Panc1 (cell line): ENCODE measurements around the gene IFT172. TPM values are rescaled to one million over a fixed set of nuclear protein-coding genes. Genes with fewer than 3 reads are reported as not detected.

Experiments
- ATAC-seq: fragments of 200-7000 bp; cut with Tn5 transposase; 2 replicates; pipeline ENCODE4 v1.9.1; 2020; ENCODE audit warnings: mild to moderate bottlenecking, moderate library complexity
- BruUV-seq: library from RNA; stranded (reverse); fragments of 400-500 nt; replicated peaks from 2 replicates; lab custom pipeline; 2021; lab: Mats Ljungman, UMichigan
- CTCF ChIA-PET: fragments of 300-600 bp; sonication (Branson Sonifier 250); formaldehyde crosslinking; loops from one replicate; lab custom pipeline; 2022; ENCODE audit warnings: antibody characterized with exemption; lab: Charles Lee
- POLR2A ChIA-PET: fragments of 300-600 bp; sonication (Branson Sonifier 250); formaldehyde crosslinking; loops from one replicate; lab custom pipeline; 2022; ENCODE audit warnings: antibody characterized with exemption; lab: Charles Lee
- DNase-seq: peaks from one replicate; pipeline ENCODE4 v3.0.0-alpha.2; 2010; ENCODE audit warnings: low read depth, low spot score
- H3K27ac ChIP-seq: 2 replicates; pipeline ENCODE4 v1.5.1; 2011; ENCODE audit warnings: mild to moderate bottlenecking, low read length, inconsistent platforms
- H3K27me3 ChIP-seq: fragments of 200-500 bp; sonication (Bioruptor generic); 2 replicates; pipeline ENCODE4 v1.6.0; 2014; ENCODE audit warnings: low read length, inconsistent platforms; ENCODE audit not compliant: control insufficient read depth, insufficient read depth
- H3K36me3 ChIP-seq: fragments of 200-500 bp; sonication (Bioruptor generic); 2 replicates; pipeline ENCODE4 v1.5.1; 2014; ENCODE audit warnings: inconsistent platforms, mild to moderate bottlenecking, low read length, moderate library complexity; ENCODE audit not compliant: control insufficient read depth, insufficient read depth
- H3K4me1 ChIP-seq: 2 replicates; pipeline ENCODE4 v1.5.1; 2011; ENCODE audit warnings: inconsistent platforms, mild to moderate bottlenecking, low read length, moderate library complexity; ENCODE audit not compliant: control insufficient read depth, insufficient read depth
- H3K4me3 ChIP-seq, 2 experiments: 2 replicates each; pipeline ENCODE4 v1.5.1; 2011 to 2012; ENCODE audit warnings: low read depth in 2 of 2, low read length in 2 of 2, mild to moderate bottlenecking in 2 of 2, inconsistent platforms in 1 of 2, moderate library complexity in 1 of 2
- H3K9me3 ChIP-seq: fragments of 200-500 bp; sonication (Bioruptor generic); 2 replicates; pipeline ENCODE4 v1.5.1; 2014; ENCODE audit warnings: low read depth, mild to moderate bottlenecking, inconsistent platforms, low read length, moderate library complexity; ENCODE audit not compliant: control insufficient read depth, insufficient read depth
- POLR2AphosphoS5 ChIP-seq: IDR thresholded peaks from 2 replicates; pipeline ENCODE4 v1.6.1; 2012; ENCODE audit warnings: mild to moderate bottlenecking, low read depth, low read length, moderate library complexity
- SIN3A ChIP-seq: IDR thresholded peaks from 2 replicates; pipeline ENCODE4 v1.6.1; 2012; ENCODE audit warnings: low read depth, mild to moderate bottlenecking, low read length, moderate library complexity, borderline replicate concordance; ENCODE audit not compliant: insufficient read depth
- TCF7L2 ChIP-seq: IDR thresholded peaks from 2 replicates; pipeline ENCODE4 v1.6.1; 2011; ENCODE audit warnings: mild to moderate bottlenecking, low read depth, low read length, inconsistent platforms
- in situ Hi-C: cut with HindIII; loops from 2 replicates; pipeline ENCODE4 v1.10.0; 2016; ENCODE audit warnings: low sequenced_read_pairs, low pct_unique_long_range_greater_than_20kb
- intact Hi-C: fragments of 100-400 bp; cut with micrococcal nuclease; formaldehyde crosslinking; loops from one replicate; pipeline ENCODE4 v1.10.0; 2022; ENCODE audit not compliant: unreplicated experiment
- total RNA-seq: library from RNA; stranded (reverse); gene quantifications from one replicate; pipeline ENCODE4 v1.2.1, GENCODE V29; 2021; ENCODE audit not compliant: unreplicated experiment
- TF ChIP-seq, protein P1 (sequence below), 2 experiments: IDR thresholded peaks; 2 replicates each; pipeline ENCODE4 v1.6.1; 2011 to 2012; ENCODE audit warnings: low read depth in 2 of 2, control low read depth in 1 of 2, low read length in 1 of 2, mild to moderate bottlenecking in 1 of 2, moderate library complexity in 1 of 2; ENCODE audit not compliant: insufficient read depth in 1 of 2
- TF ChIP-seq, protein P2 (sequence below): fragments of 450-650 bp; IDR thresholded peaks from 2 replicates; pipeline ENCODE4 v1.5.1; 2017; ENCODE audit warnings: mild to moderate bottlenecking

Gene IFT172
- total RNA-seq, 1 experiment from 2014 or later, result 16.7 TPM

DNA sequence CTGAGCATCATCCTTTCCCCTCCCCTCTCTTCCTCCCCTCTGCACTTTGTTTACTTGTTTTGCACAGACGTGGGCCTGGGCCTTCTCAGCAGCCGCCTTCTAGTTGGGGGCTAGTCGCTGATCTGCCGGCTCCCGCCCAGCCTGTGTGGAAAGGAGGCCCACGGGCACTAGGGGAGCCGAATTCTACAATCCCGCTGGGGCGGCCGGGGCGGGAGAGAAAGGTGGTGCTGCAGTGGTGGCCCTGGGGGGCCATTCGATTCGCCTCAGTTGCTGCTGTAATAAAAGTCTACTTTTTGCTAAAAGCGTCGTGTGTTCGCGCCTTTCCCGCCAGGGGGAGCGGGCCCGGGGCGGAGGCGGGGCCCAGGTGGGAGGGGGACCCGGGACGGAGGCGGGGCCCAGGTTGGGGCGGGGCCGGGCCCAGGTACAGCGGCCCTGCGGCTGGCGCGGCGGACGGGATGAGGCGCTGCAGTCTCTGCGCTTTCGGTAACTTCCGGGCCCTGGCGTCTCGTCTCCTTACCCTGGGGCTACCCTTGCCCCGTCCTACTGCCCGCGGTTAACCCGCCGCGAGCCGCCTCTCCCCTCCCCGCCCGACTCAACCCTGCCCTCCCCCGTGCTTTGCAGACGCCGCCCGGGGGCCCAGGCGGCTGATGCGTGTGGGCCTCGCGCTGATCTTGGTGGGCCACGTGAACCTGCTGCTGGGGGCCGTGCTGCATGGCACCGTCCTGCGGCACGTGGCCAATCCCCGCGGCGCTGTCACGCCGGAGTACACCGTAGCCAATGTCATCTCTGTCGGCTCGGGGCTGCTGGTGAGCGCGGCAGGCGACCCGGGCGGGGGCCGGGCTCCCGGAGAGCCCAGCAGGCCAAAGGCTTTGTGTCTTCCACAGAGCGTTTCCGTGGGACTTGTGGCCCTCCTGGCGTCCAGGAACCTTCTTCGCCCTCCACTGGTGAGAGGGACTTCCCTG, 47.3 kb downstream of the IFT172 start, which contains the start of gene KRTCAP3:
Gene KRTCAP3 (plus strand): TSS at position 424 of the 962 bp plus-strand sequence. CDS start 32 bp downstream, at position 456.
- TF ChIP-seq POLR2AphosphoS5, result 0 out of 2 replicates have a peak, but pooled peaks have one; percentile 31
- TF ChIP-seq SIN3A, result no peak
- POLR2A ChIA-PET, result interaction anchor here (0.6 kb wide), 1 partner anchor 35 kb away, joined by 3 read pairs; no protein-coding TSS in a partner anchor
- CTCF ChIA-PET, result no interaction called here
- Histone ChIP-seq H3K4me3 (no peak within 1 kb of the TSS), H3K9me3 (no peaks in the 10 kb centered on the region), H3K36me3 (peaks cover 6% of the 10 kb centered on the region), H3K27ac (no peak within 1 kb of the TSS), H3K27me3 (no peaks in the 10 kb centered on the region), H3K4me1 (no peaks in the 10 kb centered on the region)
- BruUV-seq, result no TSS peak
- intact Hi-C loops, result no loop called here
- ATAC-seq, result 0 out of 2 replicates have a peak, but pooled peaks have one; percentile 15
- in situ Hi-C loops, result no loop called here
- no peak for DNase-seq

DNA sequence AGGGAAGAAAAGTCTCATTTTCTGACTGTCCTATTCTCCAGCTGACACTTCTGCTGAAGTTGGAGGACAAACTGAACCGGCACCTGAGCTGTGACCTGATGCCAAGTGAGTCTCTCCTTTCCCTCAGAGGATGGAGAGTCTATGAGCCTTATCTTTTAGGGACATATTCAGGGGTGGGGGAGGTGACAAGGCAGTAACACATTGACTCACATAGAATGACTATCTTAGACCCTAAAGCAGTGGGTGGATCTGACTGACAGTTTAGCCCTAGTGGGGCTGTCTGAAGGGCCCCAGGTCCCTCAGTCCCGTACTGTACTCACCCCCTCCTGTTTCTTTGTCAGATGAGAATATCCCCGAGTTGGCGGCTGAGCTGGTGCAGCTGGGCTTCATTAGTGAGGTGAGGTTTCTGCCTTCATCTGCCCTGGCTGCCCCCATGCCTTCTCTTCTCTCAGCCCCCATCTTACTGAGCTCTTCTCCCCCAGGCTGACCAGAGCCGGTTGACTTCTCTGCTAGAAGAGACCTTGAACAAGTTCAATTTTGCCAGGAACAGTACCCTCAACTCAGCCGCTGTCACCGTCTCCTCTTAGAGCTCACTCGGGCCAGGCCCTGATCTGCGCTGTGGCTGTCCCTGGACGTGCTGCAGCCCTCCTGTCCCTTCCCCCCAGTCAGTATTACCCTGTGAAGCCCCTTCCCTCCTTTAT, 48.2 kb downstream of the IFT172 start:
- ATAC-seq (0 out of 2 replicates have a peak, but pooled peaks have one; percentile 27), DNase-seq (no peak)
- Histone ChIP-seq H3K4me3 (no peak overlapping the region), H3K36me3 (peaks cover 13% of the 10 kb centered on the region), H3K27ac (no peak overlapping the region), H3K9me3 (no peaks in the 10 kb centered on the region), H3K27me3 (no peaks in the 10 kb centered on the region), H3K4me1 (no peaks in the 10 kb centered on the region)
- in situ Hi-C loops (no loop called here), intact Hi-C loops (no loop called here)
- BruUV-seq, result TSS peak; percentile 22
- ChIA-PET POLR2A (interaction anchor here (0.6 kb wide), 1 partner anchor 35 kb away, joined by 3 read pairs; no protein-coding TSS in a partner anchor), CTCF (no interaction called here)
- no peak for TF ChIP-seq POLR2AphosphoS5
- TF ChIP-seq, protein P1, sequence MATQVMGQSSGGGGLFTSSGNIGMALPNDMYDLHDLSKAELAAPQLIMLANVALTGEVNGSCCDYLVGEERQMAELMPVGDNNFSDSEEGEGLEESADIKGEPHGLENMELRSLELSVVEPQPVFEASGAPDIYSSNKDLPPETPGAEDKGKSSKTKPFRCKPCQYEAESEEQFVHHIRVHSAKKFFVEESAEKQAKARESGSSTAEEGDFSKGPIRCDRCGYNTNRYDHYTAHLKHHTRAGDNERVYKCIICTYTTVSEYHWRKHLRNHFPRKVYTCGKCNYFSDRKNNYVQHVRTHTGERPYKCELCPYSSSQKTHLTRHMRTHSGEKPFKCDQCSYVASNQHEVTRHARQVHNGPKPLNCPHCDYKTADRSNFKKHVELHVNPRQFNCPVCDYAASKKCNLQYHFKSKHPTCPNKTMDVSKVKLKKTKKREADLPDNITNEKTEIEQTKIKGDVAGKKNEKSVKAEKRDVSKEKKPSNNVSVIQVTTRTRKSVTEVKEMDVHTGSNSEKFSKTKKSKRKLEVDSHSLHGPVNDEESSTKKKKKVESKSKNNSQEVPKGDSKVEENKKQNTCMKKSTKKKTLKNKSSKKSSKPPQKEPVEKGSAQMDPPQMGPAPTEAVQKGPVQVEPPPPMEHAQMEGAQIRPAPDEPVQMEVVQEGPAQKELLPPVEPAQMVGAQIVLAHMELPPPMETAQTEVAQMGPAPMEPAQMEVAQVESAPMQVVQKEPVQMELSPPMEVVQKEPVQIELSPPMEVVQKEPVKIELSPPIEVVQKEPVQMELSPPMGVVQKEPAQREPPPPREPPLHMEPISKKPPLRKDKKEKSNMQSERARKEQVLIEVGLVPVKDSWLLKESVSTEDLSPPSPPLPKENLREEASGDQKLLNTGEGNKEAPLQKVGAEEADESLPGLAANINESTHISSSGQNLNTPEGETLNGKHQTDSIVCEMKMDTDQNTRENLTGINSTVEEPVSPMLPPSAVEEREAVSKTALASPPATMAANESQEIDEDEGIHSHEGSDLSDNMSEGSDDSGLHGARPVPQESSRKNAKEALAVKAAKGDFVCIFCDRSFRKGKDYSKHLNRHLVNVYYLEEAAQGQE (IDR thresholded peaks at IDR 0.05; ENCODE audit: insufficient read depth in 1 of 2, low read depth in 2 of 2, low read length in 1 of 2), result no peak
- TF ChIP-seq, protein P2, sequence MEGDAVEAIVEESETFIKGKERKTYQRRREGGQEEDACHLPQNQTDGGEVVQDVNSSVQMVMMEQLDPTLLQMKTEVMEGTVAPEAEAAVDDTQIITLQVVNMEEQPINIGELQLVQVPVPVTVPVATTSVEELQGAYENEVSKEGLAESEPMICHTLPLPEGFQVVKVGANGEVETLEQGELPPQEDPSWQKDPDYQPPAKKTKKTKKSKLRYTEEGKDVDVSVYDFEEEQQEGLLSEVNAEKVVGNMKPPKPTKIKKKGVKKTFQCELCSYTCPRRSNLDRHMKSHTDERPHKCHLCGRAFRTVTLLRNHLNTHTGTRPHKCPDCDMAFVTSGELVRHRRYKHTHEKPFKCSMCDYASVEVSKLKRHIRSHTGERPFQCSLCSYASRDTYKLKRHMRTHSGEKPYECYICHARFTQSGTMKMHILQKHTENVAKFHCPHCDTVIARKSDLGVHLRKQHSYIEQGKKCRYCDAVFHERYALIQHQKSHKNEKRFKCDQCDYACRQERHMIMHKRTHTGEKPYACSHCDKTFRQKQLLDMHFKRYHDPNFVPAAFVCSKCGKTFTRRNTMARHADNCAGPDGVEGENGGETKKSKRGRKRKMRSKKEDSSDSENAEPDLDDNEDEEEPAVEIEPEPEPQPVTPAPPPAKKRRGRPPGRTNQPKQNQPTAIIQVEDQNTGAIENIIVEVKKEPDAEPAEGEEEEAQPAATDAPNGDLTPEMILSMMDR, result no peak
- TF ChIP-seq SIN3A, result no peak
- no peak for TF ChIP-seq TCF7L2
